Activated CD4-positive, alpha-beta T cell treated with anti-CD3 and anti-CD28 coated beads, Interleukin-2, amount 10 ng/mL, durations not matched to agents 7 days and 5 days (primary cell): ENCODE measurements around the gene SNAPIN. TPM values are rescaled to one million over a fixed set of nuclear protein-coding genes. Genes with fewer than 3 reads are reported as not detected.

Experiments
- microRNA-seq: library from miRNA; unstranded; fragments of <30 nt; microRNA quantifications from one replicate; pipeline ENCODE4 v1.2.0, GENCODE V29; 2021; ENCODE audit warnings: borderline microRNAs expressed, borderline replicate concordance
- total RNA-seq, 2 experiments: library from RNA; stranded (reverse); gene quantifications; one replicate each; pipeline ENCODE4 v1.2.3, GENCODE V29; 2021

Gene SNAPIN
- total RNA-seq, 2 experiments from 2014 or later = 36.1 to 39.6 TPM

Small RNAs within 50 kb of the gene (microRNA-seq; reads per million reads assigned to microRNA genes)
- gene MIR8083 = not detected

Other genes with a start within 250 kb of the SNAPIN start
- gene S100A7A, start 242.2 kb upstream of the SNAPIN start, total RNA-seq = not detected
- gene S100A7, start 198.1 kb upstream of the SNAPIN start, total RNA-seq = not detected
- 100 to 1,000 TPM; 444 to 557 TPM for gene S100A6, start 122.7 kb upstream of the SNAPIN start, total RNA-seq
- 1 to 10 TPM; 3.0 to 3.8 TPM for gene S100A5, start 117.8 kb upstream of the SNAPIN start, total RNA-seq
- 100 to 1,000 TPM; 678 to 905 TPM for gene S100A4, start 112.9 kb upstream of the SNAPIN start, total RNA-seq
- gene S100A3, start 109.4 kb upstream of the SNAPIN start, total RNA-seq = not detected
- gene S100A2, start 92.9 kb upstream of the SNAPIN start, total RNA-seq = 1 to 10 TPM in 1 of 2 experiments, under 1 TPM in 1; 0.50 to 1.8 TPM
- not detected for gene S100A16, start 45.6 kb upstream of the SNAPIN start, total RNA-seq
- not detected for gene S100A14, start 42.4 kb upstream of the SNAPIN start, total RNA-seq
- gene S100A13, start 31.2 kb upstream of the SNAPIN start, total RNA-seq = 1 to 10 TPM; 3.9 to 4.2 TPM
- not detected for gene S100A1, start 30.3 kb upstream of the SNAPIN start, total RNA-seq
- 10 to 100 TPM; 96.1 to 98.3 TPM for gene CHTOP, start 24.6 kb upstream of the SNAPIN start, total RNA-seq
- gene ILF2, start 12.3 kb downstream of the SNAPIN start, total RNA-seq = 100 to 1,000 TPM; 192 to 223 TPM
- not detected for gene NPR1, start 20.0 kb downstream of the SNAPIN start, total RNA-seq
- gene INTS3, start 69.3 kb downstream of the SNAPIN start, total RNA-seq = 10 to 100 TPM; 62.9 to 64.8 TPM
- gene SLC27A3, start 116.7 kb downstream of the SNAPIN start, total RNA-seq = 10 to 100 TPM; 22.2 to 22.9 TPM